Measurements from ENCODE around the gene SLC37A3.

Gene SLC37A3

DNA sequence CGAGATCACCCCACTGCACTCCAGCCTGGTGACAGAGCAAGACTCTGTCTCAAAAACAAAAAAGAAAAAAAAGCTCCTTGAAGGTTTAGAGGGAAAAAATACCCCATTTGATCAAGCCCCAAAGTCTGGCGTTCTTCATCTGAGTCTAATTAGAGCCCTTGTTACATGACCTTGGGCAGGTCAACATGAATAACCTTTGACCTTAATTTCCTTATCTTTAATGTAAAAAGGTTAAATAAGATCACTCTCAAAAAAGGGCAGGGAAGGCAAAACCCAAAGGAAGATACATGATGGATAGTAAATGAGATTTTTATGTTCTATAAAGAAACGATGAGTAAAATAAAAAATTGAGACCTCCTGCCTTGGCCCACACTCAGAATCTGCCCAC, 40.3 kb downstream of the SLC37A3 start:
- H3K4me3 ChIP-seq (ENCODE audit: low read depth in 1 of 2, low read length in 1 of 2), result no peak overlapping the region
- H3K36me3 ChIP-seq, result peaks cover 74% of the 10 kb centered on the region
- peak overlapping the region; percentile 66 for H3K27ac ChIP-seq
- TF ChIP-seq, protein P1, sequence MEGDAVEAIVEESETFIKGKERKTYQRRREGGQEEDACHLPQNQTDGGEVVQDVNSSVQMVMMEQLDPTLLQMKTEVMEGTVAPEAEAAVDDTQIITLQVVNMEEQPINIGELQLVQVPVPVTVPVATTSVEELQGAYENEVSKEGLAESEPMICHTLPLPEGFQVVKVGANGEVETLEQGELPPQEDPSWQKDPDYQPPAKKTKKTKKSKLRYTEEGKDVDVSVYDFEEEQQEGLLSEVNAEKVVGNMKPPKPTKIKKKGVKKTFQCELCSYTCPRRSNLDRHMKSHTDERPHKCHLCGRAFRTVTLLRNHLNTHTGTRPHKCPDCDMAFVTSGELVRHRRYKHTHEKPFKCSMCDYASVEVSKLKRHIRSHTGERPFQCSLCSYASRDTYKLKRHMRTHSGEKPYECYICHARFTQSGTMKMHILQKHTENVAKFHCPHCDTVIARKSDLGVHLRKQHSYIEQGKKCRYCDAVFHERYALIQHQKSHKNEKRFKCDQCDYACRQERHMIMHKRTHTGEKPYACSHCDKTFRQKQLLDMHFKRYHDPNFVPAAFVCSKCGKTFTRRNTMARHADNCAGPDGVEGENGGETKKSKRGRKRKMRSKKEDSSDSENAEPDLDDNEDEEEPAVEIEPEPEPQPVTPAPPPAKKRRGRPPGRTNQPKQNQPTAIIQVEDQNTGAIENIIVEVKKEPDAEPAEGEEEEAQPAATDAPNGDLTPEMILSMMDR (IDR thresholded peaks at IDR 0.05), result no peak
- H3K9me3 ChIP-seq, result no peaks in the 10 kb centered on the region
- no peaks in the 10 kb centered on the region for H3K27me3 ChIP-seq
- H3K4me1 ChIP-seq (ENCODE audit: control insufficient read depth in 1 of 2, insufficient read depth in 1 of 2, low read depth in 1 of 2, low read length in 1 of 2), result peaks cover 11 to 17% of the 10 kb centered on the region in 2 experiments

DNA sequence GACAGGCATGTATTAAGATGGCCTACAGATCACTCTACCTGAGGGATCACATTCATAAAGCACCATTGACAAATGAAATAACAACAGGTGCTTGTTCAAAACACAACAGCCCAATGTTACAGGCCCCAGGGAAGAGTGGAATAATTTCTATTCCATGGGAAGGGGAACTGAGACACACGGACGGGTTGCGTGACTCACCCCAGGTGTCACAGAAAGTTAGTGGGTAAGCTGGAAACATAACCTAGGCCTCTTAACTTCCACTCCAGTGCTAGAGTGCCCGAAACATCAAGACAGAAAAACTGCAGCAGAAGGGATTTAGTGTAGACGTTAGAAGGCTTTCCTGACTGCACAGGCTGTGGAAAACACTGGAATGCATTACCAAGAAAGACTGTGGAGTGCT, 48.3 kb downstream of the SLC37A3 start:
- no peaks in the 10 kb centered on the region for H3K9me3 ChIP-seq
- H3K27ac ChIP-seq, result no peak overlapping the region
- peaks cover 100% of the 10 kb centered on the region for H3K36me3 ChIP-seq
- H3K4me3 ChIP-seq (ENCODE audit: low read depth in 1 of 2, low read length in 1 of 2), result no peak overlapping the region
- no peaks in the 10 kb centered on the region for H3K4me1 ChIP-seq (ENCODE audit: control insufficient read depth in 1 of 2, insufficient read depth in 1 of 2, low read depth in 1 of 2, low read length in 1 of 2)
- H3K27me3 ChIP-seq, result no peaks in the 10 kb centered on the region
- TF ChIP-seq, protein P1 (IDR thresholded peaks at IDR 0.05), result no peak

DNA sequence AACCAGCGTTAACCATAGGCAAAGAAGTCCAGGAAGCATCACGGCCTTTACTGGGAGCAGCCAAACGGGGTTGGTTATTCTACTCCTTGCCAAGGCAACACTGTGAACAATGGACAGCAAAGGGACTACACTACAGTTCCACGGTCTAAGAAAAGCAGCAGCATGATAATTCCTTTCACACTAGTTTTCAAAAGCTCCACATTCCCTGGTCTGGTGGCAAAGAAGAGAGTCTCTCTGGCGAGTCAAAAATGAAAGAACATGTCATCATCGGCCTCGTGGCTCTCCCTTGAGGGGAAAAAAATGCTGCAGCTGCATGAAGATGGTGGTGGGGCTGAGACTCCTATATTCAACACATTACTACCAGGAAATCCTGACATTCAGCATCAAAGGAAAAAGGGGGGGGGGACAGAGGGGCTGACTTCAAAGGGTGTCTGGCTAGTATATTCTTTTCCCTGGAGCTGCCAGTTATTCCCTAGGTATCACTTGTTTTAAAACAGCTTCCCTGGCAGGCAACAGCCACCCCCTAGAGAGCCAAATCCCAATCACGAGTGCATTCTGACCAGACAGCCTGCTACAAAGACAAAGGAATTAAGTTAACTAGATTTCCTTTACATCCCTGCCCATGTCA, 49.1 kb downstream of the SLC37A3 start:
- Histone ChIP-seq H3K27me3 (no peaks in the 10 kb centered on the region), H3K4me1 (ENCODE audit: control insufficient read depth in 1 of 2, insufficient read depth in 1 of 2, low read depth in 1 of 2, low read length in 1 of 2) (no peaks in the 10 kb centered on the region), H3K36me3 (peaks cover 100% of the 10 kb centered on the region), H3K27ac (no peak overlapping the region), H3K4me3 (ENCODE audit: low read depth in 1 of 2, low read length in 1 of 2) (no peak overlapping the region), H3K9me3 (no peaks in the 10 kb centered on the region)
- TF ChIP-seq, protein P1 (IDR thresholded peaks at IDR 0.05), result no peak

DNA sequence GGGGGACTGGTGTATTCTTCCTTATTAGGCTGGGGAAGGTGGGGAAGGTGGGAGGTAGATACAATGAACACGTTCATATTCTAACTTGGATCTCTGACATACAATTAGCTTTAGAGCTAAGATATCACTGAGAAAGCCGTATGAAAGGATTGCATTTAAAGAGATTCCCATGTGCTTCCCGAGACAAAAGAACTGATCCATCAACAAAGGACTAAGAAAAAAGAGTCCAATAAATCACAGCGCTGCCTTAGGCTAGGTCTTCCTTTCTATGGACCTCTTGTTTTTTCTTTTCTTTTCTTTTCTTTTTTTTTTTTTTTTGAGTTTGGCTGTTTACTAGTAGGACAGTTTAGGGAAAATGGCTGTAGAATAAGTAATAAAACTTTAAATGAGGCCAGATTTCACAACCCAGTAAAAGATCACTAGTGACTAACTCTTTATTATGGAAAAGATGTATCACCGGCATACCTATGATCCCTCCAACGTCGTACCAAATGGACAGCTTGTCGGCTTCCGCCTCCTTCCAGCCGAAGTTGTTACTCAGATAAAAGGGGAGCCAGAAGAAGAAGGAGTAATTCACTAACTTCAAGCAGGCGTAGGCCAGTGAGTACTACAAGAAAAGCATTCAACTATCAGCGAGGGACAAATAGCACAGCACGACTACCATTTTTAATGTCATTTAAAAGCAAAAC, 50.0 kb downstream of the SLC37A3 start:
- TF ChIP-seq, protein P1 (IDR thresholded peaks at IDR 0.05), result no peak
- peaks cover 100% of the 10 kb centered on the region for H3K36me3 ChIP-seq
- no peaks in the 10 kb centered on the region for H3K4me1 ChIP-seq (ENCODE audit: control insufficient read depth in 1 of 2, insufficient read depth in 1 of 2, low read depth in 1 of 2, low read length in 1 of 2)
- no peak overlapping the region for H3K4me3 ChIP-seq (ENCODE audit: low read depth in 1 of 2, low read length in 1 of 2)
- no peaks in the 10 kb centered on the region for H3K27me3 ChIP-seq
- H3K27ac ChIP-seq, result no peak overlapping the region
- H3K9me3 ChIP-seq, result no peaks in the 10 kb centered on the region

DNA sequence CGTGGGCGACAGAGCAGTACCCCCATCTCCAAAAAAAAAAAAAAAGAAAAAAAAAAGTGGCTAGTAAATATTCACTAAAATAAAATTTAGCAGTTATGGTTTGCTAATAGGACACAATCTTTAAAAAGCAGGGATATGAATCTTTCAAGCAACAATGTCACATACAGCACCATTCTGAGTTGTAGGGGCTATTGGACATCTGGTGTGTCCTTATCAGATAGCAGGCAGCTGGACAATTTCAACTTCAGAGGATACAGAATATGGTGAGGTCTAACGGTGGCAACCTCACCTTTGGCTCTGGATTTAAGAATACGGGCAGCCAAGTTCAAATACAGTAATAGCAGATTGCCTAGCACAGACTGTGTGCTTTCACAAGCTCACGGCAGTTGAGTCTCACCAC, 51.1 kb downstream of the SLC37A3 start:
- Histone ChIP-seq H3K9me3 (no peaks in the 10 kb centered on the region), H3K36me3 (peaks cover 100% of the 10 kb centered on the region), H3K27me3 (no peaks in the 10 kb centered on the region), H3K27ac (no peak overlapping the region), H3K4me3 (ENCODE audit: low read depth in 1 of 2, low read length in 1 of 2) (no peak overlapping the region), H3K4me1 (ENCODE audit: control insufficient read depth in 1 of 2, insufficient read depth in 1 of 2, low read depth in 1 of 2, low read length in 1 of 2) (no peaks in the 10 kb centered on the region)
- TF ChIP-seq, protein P1 (IDR thresholded peaks at IDR 0.05), result no peak
